HepG2 (cell line): ENCODE data around the gene PDP2. TPM values are rescaled to one million over a fixed set of nuclear protein-coding genes. Genes with fewer than 3 reads are reported as not detected.
A peak's percentile ranks its signal among the peaks of the same experiment; 100 is the strongest.

ENCODE experiments used
- AGO2 ChIP-seq: fragments of 200-400 bp; formaldehyde crosslinking; optimal IDR thresholded peaks from 2 replicates; pipeline ENCODE3; 2017; ENCODE audit warnings: mild to moderate bottlenecking, low read depth, low read length, moderate library complexity
- CBX5 ChIP-seq: sonication (generic); formaldehyde crosslinking; IDR thresholded peaks from 2 replicates; pipeline ENCODE4 v1.4.0; 2020; ENCODE audit warnings: missing genetic modification reagents, borderline replicate concordance
- FOSL2 ChIP-seq: sonication (generic); formaldehyde crosslinking; IDR thresholded peaks from 2 replicates; pipeline ENCODE4 v1.4.0; 2020; ENCODE audit warnings: missing genetic modification reagents
- HIVEP1 ChIP-seq: sonication (generic); formaldehyde crosslinking; IDR thresholded peaks from 2 replicates; pipeline ENCODE4 v1.4.0; 2020; ENCODE audit warnings: mild to moderate bottlenecking, missing genetic modification reagents
- ISX ChIP-seq: sonication (generic); formaldehyde crosslinking; conservative IDR thresholded peaks from 2 replicates; pipeline ENCODE4 v1.5.0; 2020; ENCODE audit warnings: missing genetic modification reagents
- NFE2L1 ChIP-seq: sonication (generic); formaldehyde crosslinking; IDR thresholded peaks from 2 replicates; pipeline ENCODE4 v1.4.0; 2020; ENCODE audit warnings: missing genetic modification reagents, mild to moderate bottlenecking, borderline replicate concordance
- NFIC ChIP-seq: IDR thresholded peaks from 2 replicates; pipeline ENCODE4 v1.6.1; 2012; ENCODE audit warnings: mild to moderate bottlenecking, low read length, inconsistent platforms
- NFYB ChIP-seq: sonication (generic); formaldehyde crosslinking; IDR thresholded peaks from 2 replicates; pipeline ENCODE4 v1.4.0; 2020; ENCODE audit warnings: missing genetic modification reagents
- PTBP1 ChIP-seq: fragments of 200-400 bp; formaldehyde crosslinking; IDR thresholded peaks from 2 replicates; pipeline ENCODE4 v1.6.1; 2018; ENCODE audit warnings: low read length, low read depth; ENCODE audit not compliant: poor library complexity, severe bottlenecking
- REST ChIP-seq, 2 experiments: IDR thresholded peaks; 2 replicates each; pipeline ENCODE4 v1.6.1; 2011 to 2012; ENCODE audit warnings: low read length in 2 of 2, borderline replicate concordance in 1 of 2, low read depth in 1 of 2, mild to moderate bottlenecking in 1 of 2, moderate library complexity in 1 of 2
- SMAD9 ChIP-seq: sonication (generic); formaldehyde crosslinking; IDR thresholded peaks from 2 replicates; pipeline ENCODE4 v1.5.1; 2020; ENCODE audit warnings: mild to moderate bottlenecking, missing genetic modification reagents
- STAT6 ChIP-seq: sonication (generic); formaldehyde crosslinking; IDR thresholded peaks from 2 replicates; pipeline ENCODE4 v1.4.0; 2020; ENCODE audit warnings: missing genetic modification reagents, mild to moderate bottlenecking, borderline replicate concordance
- TOE1 ChIP-seq: sonication (generic); formaldehyde crosslinking; IDR thresholded peaks from 2 replicates; pipeline ENCODE4 v1.4.0; 2020; ENCODE audit warnings: mild to moderate bottlenecking, missing genetic modification reagents
- ZBTB1 ChIP-seq: sonication (generic); formaldehyde crosslinking; IDR thresholded peaks from 2 replicates; pipeline ENCODE4 v1.4.0; 2020; ENCODE audit warnings: missing genetic modification reagents, borderline replicate concordance
- ZFAT ChIP-seq: sonication (generic); formaldehyde crosslinking; conservative IDR thresholded peaks from 2 replicates; pipeline ENCODE4 v1.8.1; 2023; ENCODE audit warnings: missing genetic modification reagents, inconsistent platforms
- ZKSCAN5 ChIP-seq: sonication (generic); formaldehyde crosslinking; IDR thresholded peaks from 2 replicates; pipeline ENCODE4 v1.5.1; 2020; ENCODE audit warnings: mild to moderate bottlenecking, missing genetic modification reagents
- ZNF33A ChIP-seq: sonication (generic); formaldehyde crosslinking; IDR thresholded peaks from 2 replicates; pipeline ENCODE4 v1.5.1; 2020; ENCODE audit warnings: missing genetic modification reagents, mild to moderate bottlenecking, moderate library complexity, borderline replicate concordance
- ZNF367 ChIP-seq: sonication (generic); formaldehyde crosslinking; IDR thresholded peaks from 2 replicates; pipeline ENCODE4 v1.4.0; 2020; ENCODE audit warnings: missing genetic modification reagents, borderline replicate concordance
- ZNF572 ChIP-seq: sonication (generic); formaldehyde crosslinking; IDR thresholded peaks from 2 replicates; pipeline ENCODE4 v1.5.1; 2020; ENCODE audit warnings: mild to moderate bottlenecking, missing genetic modification reagents
- ZNF670 ChIP-seq: sonication (generic); formaldehyde crosslinking; IDR thresholded peaks from 2 replicates; pipeline ENCODE4 v1.8.0; 2022; ENCODE audit warnings: mild to moderate bottlenecking, missing genetic modification reagents, borderline replicate concordance
- ZNF724P ChIP-seq: sonication (generic); formaldehyde crosslinking; IDR thresholded peaks from 2 replicates; pipeline ENCODE4 v1.8.0; 2022; ENCODE audit warnings: missing genetic modification reagents, borderline replicate concordance
- ZNF761 ChIP-seq: sonication (generic); formaldehyde crosslinking; conservative IDR thresholded peaks from 2 replicates; pipeline ENCODE4 v1.4.0; 2020; ENCODE audit warnings: mild to moderate bottlenecking, missing genetic modification reagents
- ZNF766 ChIP-seq: sonication (generic); formaldehyde crosslinking; IDR thresholded peaks from 2 replicates; pipeline ENCODE4 v1.5.0; 2020; ENCODE audit warnings: missing genetic modification reagents, borderline replicate concordance
- ZNF782 ChIP-seq: sonication (generic); formaldehyde crosslinking; IDR thresholded peaks from 2 replicates; pipeline ENCODE4 v1.4.0; 2020; ENCODE audit warnings: missing genetic modification reagents, mild to moderate bottlenecking, borderline replicate concordance
- polyA plus RNA-seq, 8 experiments: library from polyadenylated mRNA; depleted of rRNA in 3 of 8; stranded (reverse) in 7 of 8; unstranded in 1 of 8; fragments of >200 nt; fragmentation: Illumina TruSeq in 4 of 8; extraction: Trizol in 4 of 8; gene quantifications; 2 replicates each; pipeline versions ENCODE4 v1.2.1 to v1.2.3, GENCODE V29; 2011 to 2016; ENCODE audit warnings: low read depth in 4 of 8, missing spikeins in 1 of 8, mixed read lengths in 1 of 8; ENCODE audit not compliant: insufficient read depth in 1 of 8
- total RNA-seq, 5 experiments: library from RNA; depleted of rRNA; stranded (reverse); fragments of >200 nt; fragmentation: Illumina TruSeq; extraction: Trizol; gene quantifications; 2 replicates each; pipeline ENCODE4 v1.2.3, GENCODE V29; 2016; ENCODE audit warnings: low read depth in 1 of 5

The PDP2 gene
- total and polyA plus RNA-seq, 2 of the 13 experiments (the other 11 are each of a cell fraction or from before 2014, with no cell fraction given) = 12.8 to 15.8 TPM

- TF ChIP-seq STAT6 (peak; percentile 95; the same call in 1 of the 2 replicates), ZFAT (no peak), ZKSCAN5 (CRISPR knock-in tag) (no peak), ZNF724P (CRISPR knock-in tag) (no peak), ISX (CRISPR knock-in tag) (no peak), ZNF766 (CRISPR knock-in tag) (0 out of 2 replicates have a peak, but pooled peaks have one; percentile 69), HIVEP1 (no peak; the same call in 1 of the 2 replicates), REST (IDR thresholded peaks at IDR 0.05; ENCODE audit: borderline replicate concordance in 1 of 2, low read depth in 1 of 2, low read length in 2 of 2) (no peak), FOSL2 (CRISPR knock-in tag) (peak; percentile 52; the same call in 1 of the 2 replicates), NFYB (CRISPR knock-in tag) (peak; percentile 68), AGO2 (no peak), ZNF782 (CRISPR knock-in tag) (no peak), NFE2L1 (CRISPR knock-in tag) (no peak; the same call in 1 of the 2 replicates), ZNF367 (CRISPR knock-in tag) (no peak), SMAD9 (CRISPR knock-in tag) (no peak), CBX5 (CRISPR knock-in tag) (peak; percentile 48; the same call in 1 of the 2 replicates), ZNF761 (no peak; the same call in 1 of the 2 replicates), PTBP1 (no peak), NFIC (peak; percentile 15; the same call in 1 of the 2 replicates), ZNF33A (no peak), ZNF572 (CRISPR knock-in tag) (no peak), ZNF670 (CRISPR knock-in tag) (no peak), ZBTB1 (CRISPR knock-in tag) (no peak), TOE1 (CRISPR knock-in tag) (0 out of 2 replicates have a peak, but pooled peaks have one; percentile 17)
These were observed 25.6 kb downstream of the PDP2 start (continued) for GRCh38 chr16:66905633-66906539.
